Panc1 (cell line): ENCODE measurements around the gene IL16. TPM values are rescaled to one million over a fixed set of nuclear protein-coding genes. Genes with fewer than 3 reads are reported as not detected.

Source experiments
- ATAC-seq: fragments of 200-7000 bp; cut with Tn5 transposase; 2 replicates; pipeline ENCODE4 v1.9.1; 2020; ENCODE audit warnings: mild to moderate bottlenecking, moderate library complexity
- BruUV-seq: library from RNA; stranded (reverse); fragments of 400-500 nt; replicated peaks from 2 replicates; lab custom pipeline; 2021; lab: Mats Ljungman, UMichigan
- CTCF ChIA-PET: fragments of 300-600 bp; sonication (Branson Sonifier 250); formaldehyde crosslinking; loops from one replicate; lab custom pipeline; 2022; ENCODE audit warnings: antibody characterized with exemption; lab: Charles Lee
- POLR2A ChIA-PET: fragments of 300-600 bp; sonication (Branson Sonifier 250); formaldehyde crosslinking; loops from one replicate; lab custom pipeline; 2022; ENCODE audit warnings: antibody characterized with exemption; lab: Charles Lee
- DNase-seq: peaks from one replicate; pipeline ENCODE4 v3.0.0-alpha.2; 2010; ENCODE audit warnings: low read depth, low spot score
- H3K27ac ChIP-seq: 2 replicates; pipeline ENCODE4 v1.5.1; 2011; ENCODE audit warnings: mild to moderate bottlenecking, low read length, inconsistent platforms
- H3K27me3 ChIP-seq: fragments of 200-500 bp; sonication (Bioruptor generic); 2 replicates; pipeline ENCODE4 v1.6.0; 2014; ENCODE audit warnings: low read length, inconsistent platforms; ENCODE audit not compliant: control insufficient read depth, insufficient read depth
- H3K36me3 ChIP-seq: fragments of 200-500 bp; sonication (Bioruptor generic); 2 replicates; pipeline ENCODE4 v1.5.1; 2014; ENCODE audit warnings: inconsistent platforms, mild to moderate bottlenecking, low read length, moderate library complexity; ENCODE audit not compliant: control insufficient read depth, insufficient read depth
- H3K4me1 ChIP-seq: 2 replicates; pipeline ENCODE4 v1.5.1; 2011; ENCODE audit warnings: inconsistent platforms, mild to moderate bottlenecking, low read length, moderate library complexity; ENCODE audit not compliant: control insufficient read depth, insufficient read depth
- H3K4me3 ChIP-seq, 2 experiments: 2 replicates each; pipeline ENCODE4 v1.5.1; 2011 to 2012; ENCODE audit warnings: low read depth in 2 of 2, low read length in 2 of 2, mild to moderate bottlenecking in 2 of 2, inconsistent platforms in 1 of 2, moderate library complexity in 1 of 2
- H3K9me3 ChIP-seq: fragments of 200-500 bp; sonication (Bioruptor generic); 2 replicates; pipeline ENCODE4 v1.5.1; 2014; ENCODE audit warnings: low read depth, mild to moderate bottlenecking, inconsistent platforms, low read length, moderate library complexity; ENCODE audit not compliant: control insufficient read depth, insufficient read depth
- POLR2AphosphoS5 ChIP-seq: IDR thresholded peaks from 2 replicates; pipeline ENCODE4 v1.6.1; 2012; ENCODE audit warnings: mild to moderate bottlenecking, low read depth, low read length, moderate library complexity
- SIN3A ChIP-seq: IDR thresholded peaks from 2 replicates; pipeline ENCODE4 v1.6.1; 2012; ENCODE audit warnings: low read depth, mild to moderate bottlenecking, low read length, moderate library complexity, borderline replicate concordance; ENCODE audit not compliant: insufficient read depth
- TCF7L2 ChIP-seq: IDR thresholded peaks from 2 replicates; pipeline ENCODE4 v1.6.1; 2011; ENCODE audit warnings: mild to moderate bottlenecking, low read depth, low read length, inconsistent platforms
- in situ Hi-C: cut with HindIII; loops from 2 replicates; pipeline ENCODE4 v1.10.0; 2016; ENCODE audit warnings: low sequenced_read_pairs, low pct_unique_long_range_greater_than_20kb
- intact Hi-C: fragments of 100-400 bp; cut with micrococcal nuclease; formaldehyde crosslinking; loops from one replicate; pipeline ENCODE4 v1.10.0; 2022; ENCODE audit not compliant: unreplicated experiment
- total RNA-seq: library from RNA; stranded (reverse); gene quantifications from one replicate; pipeline ENCODE4 v1.2.1, GENCODE V29; 2021; ENCODE audit not compliant: unreplicated experiment
- TF ChIP-seq, protein P1 (sequence below): fragments of 450-650 bp; IDR thresholded peaks from 2 replicates; pipeline ENCODE4 v1.5.1; 2017; ENCODE audit warnings: mild to moderate bottlenecking
- TF ChIP-seq, protein P2 (sequence below), 2 experiments: IDR thresholded peaks; 2 replicates each; pipeline ENCODE4 v1.6.1; 2011 to 2012; ENCODE audit warnings: low read depth in 2 of 2, control low read depth in 1 of 2, low read length in 1 of 2, mild to moderate bottlenecking in 1 of 2, moderate library complexity in 1 of 2; ENCODE audit not compliant: insufficient read depth in 1 of 2

The IL16 gene
- total RNA-seq, 1 experiment from 2014 or later = 1.0 TPM

DNA sequence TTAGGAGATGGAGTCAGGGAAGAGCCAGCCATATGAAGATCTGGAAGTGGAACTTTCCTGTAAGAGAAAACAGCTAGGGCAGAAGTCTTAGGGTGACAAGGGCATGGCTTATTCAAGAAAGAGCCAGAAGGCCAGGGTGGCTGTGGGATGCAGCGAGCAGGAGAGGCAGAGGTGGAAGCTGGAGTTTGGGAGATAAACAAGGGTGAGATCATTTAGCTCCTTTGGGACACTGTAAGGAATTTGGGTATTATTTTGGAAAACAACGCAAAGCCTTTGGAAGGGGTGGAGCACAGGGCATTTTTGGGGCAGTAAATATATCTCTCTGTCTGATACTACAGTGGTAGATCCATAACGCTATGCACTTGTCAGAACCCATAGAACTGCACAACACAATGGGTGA lies 5.0 kb upstream of the IL16 start:
- H3K9me3 ChIP-seq = no peaks in the 10 kb centered on the region
- intact Hi-C loops = no loop called here
- TF ChIP-seq, protein P1, sequence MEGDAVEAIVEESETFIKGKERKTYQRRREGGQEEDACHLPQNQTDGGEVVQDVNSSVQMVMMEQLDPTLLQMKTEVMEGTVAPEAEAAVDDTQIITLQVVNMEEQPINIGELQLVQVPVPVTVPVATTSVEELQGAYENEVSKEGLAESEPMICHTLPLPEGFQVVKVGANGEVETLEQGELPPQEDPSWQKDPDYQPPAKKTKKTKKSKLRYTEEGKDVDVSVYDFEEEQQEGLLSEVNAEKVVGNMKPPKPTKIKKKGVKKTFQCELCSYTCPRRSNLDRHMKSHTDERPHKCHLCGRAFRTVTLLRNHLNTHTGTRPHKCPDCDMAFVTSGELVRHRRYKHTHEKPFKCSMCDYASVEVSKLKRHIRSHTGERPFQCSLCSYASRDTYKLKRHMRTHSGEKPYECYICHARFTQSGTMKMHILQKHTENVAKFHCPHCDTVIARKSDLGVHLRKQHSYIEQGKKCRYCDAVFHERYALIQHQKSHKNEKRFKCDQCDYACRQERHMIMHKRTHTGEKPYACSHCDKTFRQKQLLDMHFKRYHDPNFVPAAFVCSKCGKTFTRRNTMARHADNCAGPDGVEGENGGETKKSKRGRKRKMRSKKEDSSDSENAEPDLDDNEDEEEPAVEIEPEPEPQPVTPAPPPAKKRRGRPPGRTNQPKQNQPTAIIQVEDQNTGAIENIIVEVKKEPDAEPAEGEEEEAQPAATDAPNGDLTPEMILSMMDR = no peak
- TF ChIP-seq SIN3A = no peak
- TF ChIP-seq, protein P2, sequence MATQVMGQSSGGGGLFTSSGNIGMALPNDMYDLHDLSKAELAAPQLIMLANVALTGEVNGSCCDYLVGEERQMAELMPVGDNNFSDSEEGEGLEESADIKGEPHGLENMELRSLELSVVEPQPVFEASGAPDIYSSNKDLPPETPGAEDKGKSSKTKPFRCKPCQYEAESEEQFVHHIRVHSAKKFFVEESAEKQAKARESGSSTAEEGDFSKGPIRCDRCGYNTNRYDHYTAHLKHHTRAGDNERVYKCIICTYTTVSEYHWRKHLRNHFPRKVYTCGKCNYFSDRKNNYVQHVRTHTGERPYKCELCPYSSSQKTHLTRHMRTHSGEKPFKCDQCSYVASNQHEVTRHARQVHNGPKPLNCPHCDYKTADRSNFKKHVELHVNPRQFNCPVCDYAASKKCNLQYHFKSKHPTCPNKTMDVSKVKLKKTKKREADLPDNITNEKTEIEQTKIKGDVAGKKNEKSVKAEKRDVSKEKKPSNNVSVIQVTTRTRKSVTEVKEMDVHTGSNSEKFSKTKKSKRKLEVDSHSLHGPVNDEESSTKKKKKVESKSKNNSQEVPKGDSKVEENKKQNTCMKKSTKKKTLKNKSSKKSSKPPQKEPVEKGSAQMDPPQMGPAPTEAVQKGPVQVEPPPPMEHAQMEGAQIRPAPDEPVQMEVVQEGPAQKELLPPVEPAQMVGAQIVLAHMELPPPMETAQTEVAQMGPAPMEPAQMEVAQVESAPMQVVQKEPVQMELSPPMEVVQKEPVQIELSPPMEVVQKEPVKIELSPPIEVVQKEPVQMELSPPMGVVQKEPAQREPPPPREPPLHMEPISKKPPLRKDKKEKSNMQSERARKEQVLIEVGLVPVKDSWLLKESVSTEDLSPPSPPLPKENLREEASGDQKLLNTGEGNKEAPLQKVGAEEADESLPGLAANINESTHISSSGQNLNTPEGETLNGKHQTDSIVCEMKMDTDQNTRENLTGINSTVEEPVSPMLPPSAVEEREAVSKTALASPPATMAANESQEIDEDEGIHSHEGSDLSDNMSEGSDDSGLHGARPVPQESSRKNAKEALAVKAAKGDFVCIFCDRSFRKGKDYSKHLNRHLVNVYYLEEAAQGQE (IDR thresholded peaks at IDR 0.05; ENCODE audit: insufficient read depth in 1 of 2, low read depth in 2 of 2, low read length in 1 of 2) = no peak
- no peak for TF ChIP-seq POLR2AphosphoS5
- H3K4me3 ChIP-seq = no peak overlapping the region
- ChIA-PET CTCF (no interaction called here), POLR2A (no interaction called here)
- ATAC-seq = no peak
- no TSS peak for BruUV-seq
- in situ Hi-C loops = no loop called here
- H3K4me1 ChIP-seq = no peaks in the 10 kb centered on the region
- 0 out of 2 replicates have a peak, but pooled peaks cover 8% of the 10 kb centered on the region for H3K27me3 ChIP-seq
- no peak for DNase-seq
- no peak overlapping the region for H3K27ac ChIP-seq
- no peaks in the 10 kb centered on the region for H3K36me3 ChIP-seq

DNA sequence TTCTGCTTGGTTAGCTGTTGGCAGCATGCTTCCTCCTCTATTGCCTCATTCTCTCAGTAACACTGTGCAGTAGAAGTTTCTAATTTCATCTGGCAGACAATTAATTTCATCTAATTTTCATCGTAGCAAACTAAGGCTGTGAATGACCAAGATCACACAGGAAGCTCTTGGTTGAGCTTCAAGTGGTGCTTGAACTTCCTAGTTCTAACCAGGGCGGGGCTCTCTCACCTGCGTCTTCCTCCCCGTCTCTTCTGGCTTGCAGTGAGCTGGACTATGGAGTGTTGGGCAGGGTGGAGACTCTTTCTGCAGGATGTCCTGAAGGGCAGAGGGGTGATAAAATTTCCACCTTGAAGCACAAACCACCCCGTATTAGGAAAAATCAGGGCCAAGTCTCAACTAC lies 2.0 kb upstream of the IL16 start:
- in situ Hi-C loops = no loop called here
- no peak overlapping the region for H3K4me3 ChIP-seq
- H3K27ac ChIP-seq = no peak overlapping the region
- H3K4me1 ChIP-seq = no peaks in the 10 kb centered on the region
- DNase-seq (no peak), ATAC-seq (no peak)
- CTCF ChIA-PET = no interaction called here
- TF ChIP-seq SIN3A (no peak), TCF7L2 (no peak), POLR2AphosphoS5 (no peak)
- TF ChIP-seq, protein P2 (IDR thresholded peaks at IDR 0.05; ENCODE audit: insufficient read depth in 1 of 2, low read depth in 2 of 2, low read length in 1 of 2) = no peak
- TF ChIP-seq, protein P1 = no peak
- H3K9me3 ChIP-seq = no peaks in the 10 kb centered on the region
- POLR2A ChIA-PET = no interaction called here
- no peaks in the 10 kb centered on the region for H3K36me3 ChIP-seq
- BruUV-seq = no TSS peak
- 0 out of 2 replicates have a peak, but pooled peaks cover 6% of the 10 kb centered on the region for H3K27me3 ChIP-seq
- intact Hi-C loops = no loop called here
